K562 (cell line): ENCODE results near the gene SPATA2. TPM values are rescaled to one million over a fixed set of nuclear protein-coding genes. Genes with fewer than 3 reads are reported as not detected.

Experiments used
- ATAC-seq: fragments of 200-7000 bp; cut with Tn5 transposase; 3 replicates; pipeline ENCODE4 v1.9.1; 2020; ENCODE audit warnings: moderate library complexity
- BruUV-seq: library from RNA; stranded (reverse); fragments of 400-500 nt; replicated peaks from 2 replicates; lab custom pipeline; 2021; lab: Mats Ljungman, UMichigan
- CTCF ChIA-PET: fragments of 300-600 bp; formaldehyde crosslinking; extraction: SDS; loops from one replicate; lab custom pipeline; 2021; ENCODE audit warnings: low intra/inter-chr PET ratio; lab: Yijun Ruan, JAX
- POLR2A ChIA-PET: fragments of 300-600, 350-650 bp; sonication (Branson Sonifier 250); formaldehyde crosslinking; extraction: SDS; loops from one replicate; lab custom pipeline; 2021; ENCODE audit warnings: antibody characterized with exemption, inconsistent platforms; lab: Yijun Ruan, JAX
- DNase-seq, 4 experiments: peaks; one replicate each; pipeline versions ENCODE4 v3.0.0 to v3.0.0-alpha.2; 2011 to 2018; ENCODE audit warnings: low spot score in 3 of 4, mixed read lengths in 3 of 4; ENCODE audit errors: extremely low read depth in 1 of 4
- FAIRE-seq: peaks from 2 replicates; lab custom pipeline; 2011; peaks lifted over from hg19 to GRCh38; lab: Jason Lieb, UNC
- H2AFZ ChIP-seq: 2 replicates; pipeline ENCODE4 v1.6.0; 2011; ENCODE audit warnings: low read depth, low read length, control low read depth, inconsistent platforms
- H3K27ac ChIP-seq: fragments of 200-600 bp; 3 replicates; pipeline ENCODE4 v1.8.0; 2011; ENCODE audit warnings: low read depth, mild to moderate bottlenecking, control low read depth, inconsistent platforms, low read length, moderate library complexity, mixed read lengths; ENCODE audit errors: extremely low read depth
- H3K27me3 ChIP-seq, 2 experiments: fragments of 300-600 bp in 1 of 2; 2 replicates in 1 of 2; 3 replicates in 1 of 2; pipeline versions ENCODE4 v1.6.0 to v1.8.0; 2011; ENCODE audit warnings: inconsistent platforms in 2 of 2, low read length in 2 of 2, mild to moderate bottlenecking in 1 of 2, mixed read lengths in 1 of 2, moderate library complexity in 1 of 2; ENCODE audit not compliant: control insufficient read depth in 2 of 2, insufficient read depth in 2 of 2
- H3K36me3 ChIP-seq: fragments of 300-600 bp; 3 replicates; pipeline ENCODE4 v1.8.0; 2011; ENCODE audit warnings: mild to moderate bottlenecking, low read length, inconsistent platforms; ENCODE audit not compliant: control insufficient read depth, insufficient read depth
- H3K4me1 ChIP-seq, 2 experiments: fragments of 200-600 bp in 1 of 2; replicated peaks in 1 of 2; 2 replicates in 1 of 2; 3 replicates in 1 of 2; pipeline versions ENCODE4 v1.5.1 to v1.8.0; 2011; ENCODE audit warnings: inconsistent platforms in 2 of 2, low read length in 2 of 2, mild to moderate bottlenecking in 1 of 2, mixed read lengths in 1 of 2, moderate library complexity in 1 of 2; ENCODE audit not compliant: control insufficient read depth in 2 of 2, insufficient read depth in 2 of 2
- H3K4me2 ChIP-seq: 2 replicates; pipeline ENCODE4 v1.6.1; 2011; ENCODE audit warnings: low read length, control low read depth, inconsistent platforms, mixed read lengths; ENCODE audit not compliant: insufficient read depth
- H3K4me3 ChIP-seq: fragments of 200-600 bp; sonication (generic), shearing (Covaris generic); 2 replicates; pipeline ENCODE4 v1.5.1; 2016; ENCODE audit warnings: control low read depth, inconsistent platforms
- H3K79me2 ChIP-seq: fragments of 200-600 bp; 3 replicates; pipeline ENCODE4 v1.8.0; 2011; ENCODE audit warnings: low read length, inconsistent platforms; ENCODE audit not compliant: control insufficient read depth, insufficient read depth
- H3K9ac ChIP-seq, 2 experiments: 2 replicates each; pipeline versions ENCODE4 v1.6.0 to v1.6.1; 2011; ENCODE audit warnings: low read depth in 2 of 2, low read length in 2 of 2, control low read depth in 1 of 2, inconsistent platforms in 1 of 2, mild to moderate bottlenecking in 1 of 2, mixed read lengths in 1 of 2; ENCODE audit not compliant: insufficient read depth in 1 of 2
- H3K9me1 ChIP-seq: one replicate; pipeline ENCODE4 v1.6.0; 2011; ENCODE audit warnings: inconsistent platforms, mild to moderate bottlenecking, low read length, moderate library complexity; ENCODE audit not compliant: control insufficient read depth, insufficient read depth
- H3K9me3 ChIP-seq: replicated peaks from 2 replicates; pipeline ENCODE4 v1.5.1; 2011; ENCODE audit warnings: low read depth, low read length, inconsistent platforms; ENCODE audit not compliant: control insufficient read depth, insufficient read depth
- H4K20me1 ChIP-seq: replicated peaks from 2 replicates; pipeline ENCODE4 v1.6.1; 2011; ENCODE audit warnings: low read length, inconsistent platforms, mixed read lengths; ENCODE audit not compliant: control insufficient read depth, insufficient read depth
- ATF6 ChIP-seq: sonication (generic); formaldehyde crosslinking; IDR thresholded peaks from 2 replicates; pipeline ENCODE4 v1.4.0; 2020; ENCODE audit warnings: mild to moderate bottlenecking, missing genetic modification reagents
- CEBPB ChIP-seq: fragments of 450-650 bp; IDR thresholded peaks from 2 replicates; pipeline ENCODE4 v1.6.1; 2016; ENCODE audit warnings: missing genetic modification characterization, missing compliant biosample characterization
- HDAC2 ChIP-seq: fragments of 450-650 bp; IDR thresholded peaks from 2 replicates; pipeline ENCODE4 v1.6.1; 2016; ENCODE audit warnings: mild to moderate bottlenecking
- NONO ChIP-seq, 2 experiments: fragments of 200-400 bp in 1 of 2; fragments of 450-650 bp in 1 of 2; formaldehyde crosslinking in 1 of 2; IDR thresholded peaks; 2 replicates each; pipeline ENCODE4 v1.6.1; 2017; ENCODE audit warnings: low read depth in 2 of 2, mild to moderate bottlenecking in 2 of 2, moderate library complexity in 2 of 2, low read length in 1 of 2
- POLR2AphosphoS2 ChIP-seq: IDR thresholded peaks from 2 replicates; pipeline ENCODE4 v1.6.1; 2012; ENCODE audit warnings: low read length, improper control_type of control experiment
- POLR3G ChIP-seq: IDR thresholded peaks from 2 replicates; pipeline ENCODE4 v1.6.1; 2011; ENCODE audit not compliant: insufficient read length, insufficient replicate concordance; ENCODE audit errors: extremely low read depth
- RERE ChIP-seq: sonication (generic); formaldehyde crosslinking; IDR thresholded peaks from 2 replicates; pipeline ENCODE4 v1.8.0; 2023; ENCODE audit warnings: missing genetic modification reagents, mild to moderate bottlenecking, borderline replicate concordance
- SMAD4 ChIP-seq: fragments of 250-450 bp; sonication (Bioruptor Pico); conservative IDR thresholded peaks from 2 replicates; pipeline ENCODE4 v1.8.0; 2021; ENCODE audit warnings: inconsistent platforms, mild to moderate bottlenecking, moderate library complexity
- SMARCC2 ChIP-seq: fragments of 450-650 bp; IDR thresholded peaks from 2 replicates; pipeline ENCODE4 v1.6.1; 2017; ENCODE audit warnings: antibody characterized with exemption, moderate library complexity, mild to moderate bottlenecking, low read depth
- SMARCE1 ChIP-seq: fragments of 450-650 bp; IDR thresholded peaks from 2 replicates; pipeline ENCODE4 v1.7.1; 2016; ENCODE audit warnings: mild to moderate bottlenecking
- SOX6 ChIP-seq: fragments of 450-650 bp; IDR thresholded peaks from 2 replicates; pipeline ENCODE4 v1.6.1; 2014; ENCODE audit warnings: mild to moderate bottlenecking
- TCF7 ChIP-seq: sonication (generic); IDR thresholded peaks from 2 replicates; pipeline ENCODE4 v1.6.1; 2016; ENCODE audit warnings: antibody characterized with exemption, borderline replicate concordance
- ZNF644 ChIP-seq: fragments of 200-800 bp; sonication (Bioruptor generic); IDR thresholded peaks from 2 replicates; pipeline ENCODE4 v1.6.1; 2016; ENCODE audit warnings: low read depth, missing genetic modification characterization, missing compliant biosample characterization
- ZNF766 ChIP-seq: fragments of 200-800 bp; sonication (Bioruptor generic); conservative IDR thresholded peaks from 2 replicates; pipeline ENCODE4 v1.6.1; 2016; ENCODE audit warnings: missing genetic modification characterization, missing compliant biosample characterization
- WGBS: fragments of 100-300 bp; shearing (Covaris generic); methylation state at CpG from one replicate; pipeline ENCODE4 v1.1.6; 2016; ENCODE audit warnings: low coverage, mixed read lengths; ENCODE audit not compliant: insufficient coverage; ENCODE audit errors: missing lambda C conversion rate; 5-methylcytosine and 5-hydroxymethylcytosine counted together
- in situ Hi-C: fragments of 300-500 bp; cut with MboI; formaldehyde crosslinking; loops from 4 replicates; pipeline ENCODE4 v1.15.0; 2018; ENCODE audit warnings: inconsistent platforms, mixed read lengths
- intact Hi-C: fragments of 100-400 bp; cut with micrococcal nuclease; formaldehyde crosslinking; loops from 2 replicates; pipeline ENCODE4 v1.14.2; 2022
- polyA plus RNA-seq, 8 experiments: library from polyadenylated mRNA; depleted of rRNA in 4 of 8; stranded (reverse) in 5 of 8; unstranded in 3 of 8; fragments of >200 nt; fragmentation: Nextera tagmentation in 2 of 8; fragmentation: Illumina TruSeq in 1 of 8; extraction: Ambion mirVana in 2 of 8; extraction: Trizol in 1 of 8; gene quantifications; 2 replicates each; pipeline versions ENCODE4 v1.2.1 to v1.2.3, GENCODE V29; 2011 to 2014; ENCODE audit warnings: inconsistent platforms in 1 of 8, missing spikeins in 1 of 8
- total RNA-seq, 7 experiments: library from RNA; depleted of rRNA in 6 of 7; stranded (reverse); fragments of >200 nt in 6 of 7; fragmentation: Illumina TruSeq in 2 of 7; extraction: Trizol in 2 of 7; gene quantifications; 2 replicates each; pipeline versions ENCODE4 v1.2.1 to v1.2.3, GENCODE V29; 2011 to 2021; ENCODE audit warnings: low replicate concordance in 1 of 7

SPATA2 gene
- total and polyA plus RNA-seq, 9 of the 15 experiments (the other 6 are each of a cell fraction or from before 2014, with no cell fraction given): 0.46 to 8.2 (median 2.7) TPM

DNA sequence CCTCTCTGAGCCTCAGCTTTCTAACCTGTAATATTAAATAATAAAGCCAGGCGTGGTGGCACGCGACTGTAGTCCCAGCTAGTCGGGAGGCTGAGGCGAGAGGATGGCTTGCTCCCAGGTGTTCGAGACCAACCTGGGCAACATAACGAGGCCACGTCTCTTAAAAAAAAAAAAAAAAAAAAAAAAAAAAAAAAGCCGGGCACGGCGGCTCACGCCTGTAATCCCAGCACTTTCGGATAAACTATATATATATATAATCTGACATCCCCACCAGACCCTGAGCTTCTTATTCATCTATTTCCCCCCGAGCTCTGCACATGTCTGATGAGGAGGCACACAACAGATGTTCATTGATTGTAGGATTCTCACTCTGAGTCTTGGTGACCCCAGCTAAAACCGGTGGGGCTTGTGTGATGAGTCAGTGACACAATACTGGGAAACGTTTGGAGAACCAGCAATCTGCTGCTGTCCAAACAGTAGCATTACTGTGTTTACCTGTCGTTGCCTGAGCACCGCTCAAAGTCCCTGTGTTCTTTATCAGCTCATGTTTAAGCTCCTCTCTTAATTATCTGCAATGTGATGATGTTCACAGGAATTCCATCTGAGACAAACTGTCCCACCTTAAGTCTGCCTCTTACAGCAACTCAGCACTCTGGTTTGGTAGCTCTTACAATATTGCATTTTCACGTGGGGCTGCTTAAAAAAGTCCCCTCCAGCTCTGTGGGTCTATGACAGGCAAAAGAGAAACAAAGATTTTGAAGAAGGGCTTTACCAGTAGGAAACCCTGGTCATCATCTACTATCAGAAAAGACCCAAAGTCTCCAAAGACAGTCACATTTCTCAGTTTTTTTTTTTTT, 1.0 kb upstream of the SPATA2 start:
- Histone ChIP-seq H3K4me1 (peaks cover 16 to 17% of the 10 kb centered on the region in 2 experiments; a peak in 4 of 5 replicates), H3K4me3 (peak overlapping the region; percentile 93), H3K36me3 (peaks cover 7% of the 10 kb centered on the region; the same call in 1 of the 3 replicates), H3K9me1 (no peaks in the 10 kb centered on the region), H3K79me2 (peaks cover 38% of the 10 kb centered on the region), H3K9me3 (no peaks in the 10 kb centered on the region), H3K4me2 (peak overlapping the region; percentile 99), H3K27ac (peak overlapping the region; percentile 100), H4K20me1 (peaks cover 9% of the 10 kb centered on the region; the same call in 1 of the 2 replicates), H3K9ac (peak overlapping the region; percentile 95 to 99; a peak in 3 of 4 replicates), H3K27me3 (no peaks in the 10 kb centered on the region), H2AFZ (peak overlapping the region; percentile 100)
- BruUV-seq: no TSS peak
- 1% methylated on average over 12 of the region's 19 CpGs for WGBS
- in situ Hi-C loops (no loop called here), intact Hi-C loops (no loop called here)
- peak; percentile 60 to 85 (median 68) for DNase-seq
- ChIA-PET POLR2A (interaction anchor here (0.6 to 1.7 kb wide), 11 partner anchors 9 to 552 kb away, joined by 3 to 16 read pairs (median 3); partner anchors contain the start of gene RNF114), CTCF (no interaction called here)
- peak; percentile 64 for ATAC-seq
- peak; percentile 94 for FAIRE-seq
- TF ChIP-seq CEBPB (no peak), RERE (CRISPR knock-in tag) (no peak), POLR2AphosphoS2 (no peak), ZNF766 (CRISPR knock-in tag) (no peak), HDAC2 (peak; percentile 46; the same call in 1 of the 2 replicates), ZNF644 (tag) (no peak), POLR3G (no peak), ATF6 (CRISPR knock-in tag) (no peak), TCF7 (no peak), SOX6 (peak; percentile 48; the same call in 1 of the 2 replicates), SMAD4 (CRISPR knock-in tag) (no peak), SMARCE1 (peak; percentile 37; the same call in 1 of the 2 replicates), SMARCC2 (no peak; the same call in 1 of the 2 replicates), NONO (IDR thresholded peaks at IDR 0.05; ENCODE audit: low read depth in 2 of 2, low read length in 1 of 2) (no peak)
